Erythroblast (primary cell): ENCODE data around the gene ITPR1.

Experiments used
- GATA1 ChIP-seq: IDR thresholded peaks from 2 replicates; pipeline ENCODE4 v1.6.1; 2011; ENCODE audit warnings: low read depth, mild to moderate bottlenecking, control low read depth, low read length, moderate library complexity
- POLR2A ChIP-seq: IDR thresholded peaks from 2 replicates; pipeline ENCODE4 v1.6.1; 2011; ENCODE audit warnings: mild to moderate bottlenecking, low read length

DNA sequence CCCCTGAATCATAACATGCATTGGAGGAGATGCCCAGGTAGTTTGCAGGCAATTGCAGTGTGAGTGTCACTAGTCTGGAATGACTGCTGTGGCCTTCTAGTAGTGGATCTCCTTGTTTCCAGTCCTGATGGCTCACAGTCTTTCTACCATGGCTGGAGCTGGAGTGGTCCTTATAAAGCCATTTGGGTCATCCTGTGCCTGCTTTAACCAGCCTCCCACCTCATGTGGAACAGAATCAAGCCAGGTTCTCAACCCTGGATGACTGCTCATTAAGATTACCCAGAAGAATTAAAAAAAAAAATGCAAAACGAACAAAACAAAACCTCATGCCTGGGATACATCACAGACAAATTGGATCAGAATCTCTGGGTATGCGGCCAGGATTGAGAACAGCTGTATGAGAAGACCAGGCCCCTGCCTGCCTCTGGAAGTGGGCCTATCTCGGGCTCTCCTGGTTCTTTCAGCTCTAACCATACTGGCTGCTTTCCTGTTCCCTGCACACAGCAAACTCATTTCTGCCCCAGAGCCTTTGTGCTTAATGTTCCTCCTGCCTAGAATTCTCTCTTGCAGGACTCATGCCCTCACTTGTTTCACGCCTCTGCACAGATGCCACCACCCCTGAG lies 96.4 kb downstream of the ITPR1 start:
- TF ChIP-seq POLR2A (no peak), GATA1 (no peak)
